K562 (cell line): ENCODE results near the gene CERS6. TPM values are rescaled to one million over a fixed set of nuclear protein-coding genes. Genes with fewer than 3 reads are reported as not detected.
A peak's percentile ranks its signal among the peaks of the same experiment; 100 is the strongest.

ENCODE experiments used
- ATAC-seq: fragments of 200-7000 bp; cut with Tn5 transposase; 3 replicates; pipeline ENCODE4 v1.9.1; 2020; ENCODE audit warnings: moderate library complexity
- BruUV-seq: library from RNA; stranded (reverse); fragments of 400-500 nt; replicated peaks from 2 replicates; lab custom pipeline; 2021; lab: Mats Ljungman, UMichigan
- CTCF ChIA-PET: fragments of 300-600 bp; formaldehyde crosslinking; extraction: SDS; loops from one replicate; lab custom pipeline; 2021; ENCODE audit warnings: low intra/inter-chr PET ratio; lab: Yijun Ruan, JAX
- POLR2A ChIA-PET: fragments of 300-600, 350-650 bp; sonication (Branson Sonifier 250); formaldehyde crosslinking; extraction: SDS; loops from one replicate; lab custom pipeline; 2021; ENCODE audit warnings: antibody characterized with exemption, inconsistent platforms; lab: Yijun Ruan, JAX
- DNase-seq, 4 experiments: peaks; one replicate each; pipeline versions ENCODE4 v3.0.0 to v3.0.0-alpha.2; 2011 to 2018; ENCODE audit warnings: low spot score in 3 of 4, mixed read lengths in 3 of 4; ENCODE audit errors: extremely low read depth in 1 of 4
- FAIRE-seq: peaks from 2 replicates; lab custom pipeline; 2011; peaks lifted over from hg19 to GRCh38; lab: Jason Lieb, UNC
- H2AFZ ChIP-seq: 2 replicates; pipeline ENCODE4 v1.6.0; 2011; ENCODE audit warnings: low read depth, low read length, control low read depth, inconsistent platforms
- H3K27ac ChIP-seq: fragments of 200-600 bp; 3 replicates; pipeline ENCODE4 v1.8.0; 2011; ENCODE audit warnings: low read depth, mild to moderate bottlenecking, control low read depth, inconsistent platforms, low read length, moderate library complexity, mixed read lengths; ENCODE audit errors: extremely low read depth
- H3K27me3 ChIP-seq, 2 experiments: fragments of 300-600 bp in 1 of 2; 2 replicates in 1 of 2; 3 replicates in 1 of 2; pipeline versions ENCODE4 v1.6.0 to v1.8.0; 2011; ENCODE audit warnings: inconsistent platforms in 2 of 2, low read length in 2 of 2, mild to moderate bottlenecking in 1 of 2, mixed read lengths in 1 of 2, moderate library complexity in 1 of 2; ENCODE audit not compliant: control insufficient read depth in 2 of 2, insufficient read depth in 2 of 2
- H3K36me3 ChIP-seq: fragments of 300-600 bp; 3 replicates; pipeline ENCODE4 v1.8.0; 2011; ENCODE audit warnings: mild to moderate bottlenecking, low read length, inconsistent platforms; ENCODE audit not compliant: control insufficient read depth, insufficient read depth
- H3K4me1 ChIP-seq, 2 experiments: fragments of 200-600 bp in 1 of 2; replicated peaks in 1 of 2; 2 replicates in 1 of 2; 3 replicates in 1 of 2; pipeline versions ENCODE4 v1.5.1 to v1.8.0; 2011; ENCODE audit warnings: inconsistent platforms in 2 of 2, low read length in 2 of 2, mild to moderate bottlenecking in 1 of 2, mixed read lengths in 1 of 2, moderate library complexity in 1 of 2; ENCODE audit not compliant: control insufficient read depth in 2 of 2, insufficient read depth in 2 of 2
- H3K4me2 ChIP-seq: 2 replicates; pipeline ENCODE4 v1.6.1; 2011; ENCODE audit warnings: low read length, control low read depth, inconsistent platforms, mixed read lengths; ENCODE audit not compliant: insufficient read depth
- H3K4me3 ChIP-seq: fragments of 200-600 bp; sonication (generic), shearing (Covaris generic); 2 replicates; pipeline ENCODE4 v1.5.1; 2016; ENCODE audit warnings: control low read depth, inconsistent platforms
- H3K79me2 ChIP-seq: fragments of 200-600 bp; 3 replicates; pipeline ENCODE4 v1.8.0; 2011; ENCODE audit warnings: low read length, inconsistent platforms; ENCODE audit not compliant: control insufficient read depth, insufficient read depth
- H3K9ac ChIP-seq, 2 experiments: 2 replicates each; pipeline versions ENCODE4 v1.6.0 to v1.6.1; 2011; ENCODE audit warnings: low read depth in 2 of 2, low read length in 2 of 2, control low read depth in 1 of 2, inconsistent platforms in 1 of 2, mild to moderate bottlenecking in 1 of 2, mixed read lengths in 1 of 2; ENCODE audit not compliant: insufficient read depth in 1 of 2
- H3K9me1 ChIP-seq: one replicate; pipeline ENCODE4 v1.6.0; 2011; ENCODE audit warnings: inconsistent platforms, mild to moderate bottlenecking, low read length, moderate library complexity; ENCODE audit not compliant: control insufficient read depth, insufficient read depth
- H3K9me3 ChIP-seq: replicated peaks from 2 replicates; pipeline ENCODE4 v1.5.1; 2011; ENCODE audit warnings: low read depth, low read length, inconsistent platforms; ENCODE audit not compliant: control insufficient read depth, insufficient read depth
- H4K20me1 ChIP-seq: replicated peaks from 2 replicates; pipeline ENCODE4 v1.6.1; 2011; ENCODE audit warnings: low read length, inconsistent platforms, mixed read lengths; ENCODE audit not compliant: control insufficient read depth, insufficient read depth
- CHCHD3 ChIP-seq: fragments of 250-450 bp; sonication (Bioruptor Pico); IDR thresholded peaks from 2 replicates; pipeline ENCODE4 v2.1.2; 2022; ENCODE audit warnings: mild to moderate bottlenecking
- FOXM1 ChIP-seq, 2 experiments: fragments of 450-650 bp in 1 of 2; sonication (generic) in 1 of 2; formaldehyde crosslinking in 1 of 2; IDR thresholded peaks; 2 replicates each; pipeline versions ENCODE4 v1.6.1 to v1.9.0; 2017 to 2022; ENCODE audit warnings: low read depth in 2 of 2, mild to moderate bottlenecking in 2 of 2, missing genetic modification reagents in 1 of 2, moderate library complexity in 1 of 2
- JUN ChIP-seq, 2 experiments: sonication (generic) in 1 of 2; formaldehyde crosslinking in 1 of 2; IDR thresholded peaks; 2 replicates each; pipeline versions ENCODE4 v1.6.1 to v1.8.0; 2012 to 2022; ENCODE audit warnings: borderline replicate concordance in 2 of 2, mild to moderate bottlenecking in 2 of 2, improper control_type of control experiment in 1 of 2, low read depth in 1 of 2, low read length in 1 of 2, missing genetic modification reagents in 1 of 2
- JUND ChIP-seq, 2 experiments: IDR thresholded peaks; 2 replicates in 1 of 2; 3 replicates in 1 of 2; pipeline ENCODE4 v1.6.1; 2011; ENCODE audit warnings: borderline replicate concordance in 2 of 2, low read depth in 2 of 2, low read length in 2 of 2, improper control_type of control experiment in 1 of 2, missing biosample characterization in 1 of 2, missing genetic modification characterization in 1 of 2, missing genetic modification reagents in 1 of 2
- MAFG ChIP-seq: fragments of 450-650 bp; conservative IDR thresholded peaks from 2 replicates; pipeline ENCODE4 v1.6.1; 2016; ENCODE audit warnings: missing genetic modification characterization, missing compliant biosample characterization
- NFE2 ChIP-seq: IDR thresholded peaks from 2 replicates; pipeline ENCODE4 v1.6.1; 2014; ENCODE audit warnings: antibody characterized with exemption, low read depth
- TCF3 ChIP-seq: sonication (generic); formaldehyde crosslinking; IDR thresholded peaks from 2 replicates; pipeline ENCODE4 v1.4.0; 2020; ENCODE audit warnings: mild to moderate bottlenecking, missing genetic modification reagents
- ZFX ChIP-seq: sonication (generic); formaldehyde crosslinking; IDR thresholded peaks from 2 replicates; pipeline ENCODE4 v1.8.0; 2022; ENCODE audit warnings: mild to moderate bottlenecking, missing genetic modification reagents, moderate library complexity
- ZNF778 ChIP-seq: fragments of 450-650 bp; formaldehyde crosslinking; IDR thresholded peaks from 2 replicates; pipeline ENCODE4 v1.4.0; 2020; ENCODE audit warnings: mild to moderate bottlenecking, moderate library complexity
- WGBS: fragments of 100-300 bp; shearing (Covaris generic); methylation state at CpG from one replicate; pipeline ENCODE4 v1.1.6; 2016; ENCODE audit warnings: low coverage, mixed read lengths; ENCODE audit not compliant: insufficient coverage; ENCODE audit errors: missing lambda C conversion rate; 5-methylcytosine and 5-hydroxymethylcytosine counted together
- in situ Hi-C: fragments of 300-500 bp; cut with MboI; formaldehyde crosslinking; loops from 4 replicates; pipeline ENCODE4 v1.15.0; 2018; ENCODE audit warnings: inconsistent platforms, mixed read lengths
- intact Hi-C: fragments of 100-400 bp; cut with micrococcal nuclease; formaldehyde crosslinking; loops from 2 replicates; pipeline ENCODE4 v1.14.2; 2022
- polyA plus RNA-seq, 8 experiments: library from polyadenylated mRNA; depleted of rRNA in 4 of 8; stranded (reverse) in 5 of 8; unstranded in 3 of 8; fragments of >200 nt; fragmentation: Nextera tagmentation in 2 of 8; fragmentation: Illumina TruSeq in 1 of 8; extraction: Ambion mirVana in 2 of 8; extraction: Trizol in 1 of 8; gene quantifications; 2 replicates each; pipeline versions ENCODE4 v1.2.1 to v1.2.3, GENCODE V29; 2011 to 2014; ENCODE audit warnings: inconsistent platforms in 1 of 8, missing spikeins in 1 of 8
- total RNA-seq, 7 experiments: library from RNA; depleted of rRNA in 6 of 7; stranded (reverse); fragments of >200 nt in 6 of 7; fragmentation: Illumina TruSeq in 2 of 7; extraction: Trizol in 2 of 7; gene quantifications; 2 replicates each; pipeline versions ENCODE4 v1.2.1 to v1.2.3, GENCODE V29; 2011 to 2021; ENCODE audit warnings: low replicate concordance in 1 of 7
- TF ChIP-seq, protein P1 (sequence below): fragments of 250-450 bp; sonication (Bioruptor Pico); IDR thresholded peaks from 2 replicates; pipeline ENCODE4 v1.8.0; 2022; ENCODE audit warnings: moderate library complexity, mild to moderate bottlenecking, inconsistent platforms

CERS6 gene
- total and polyA plus RNA-seq, 9 of the 15 experiments (the other 6 are each of a cell fraction or from before 2014, with no cell fraction given): 1.6 to 13.6 (median 11.4) TPM

DNA sequence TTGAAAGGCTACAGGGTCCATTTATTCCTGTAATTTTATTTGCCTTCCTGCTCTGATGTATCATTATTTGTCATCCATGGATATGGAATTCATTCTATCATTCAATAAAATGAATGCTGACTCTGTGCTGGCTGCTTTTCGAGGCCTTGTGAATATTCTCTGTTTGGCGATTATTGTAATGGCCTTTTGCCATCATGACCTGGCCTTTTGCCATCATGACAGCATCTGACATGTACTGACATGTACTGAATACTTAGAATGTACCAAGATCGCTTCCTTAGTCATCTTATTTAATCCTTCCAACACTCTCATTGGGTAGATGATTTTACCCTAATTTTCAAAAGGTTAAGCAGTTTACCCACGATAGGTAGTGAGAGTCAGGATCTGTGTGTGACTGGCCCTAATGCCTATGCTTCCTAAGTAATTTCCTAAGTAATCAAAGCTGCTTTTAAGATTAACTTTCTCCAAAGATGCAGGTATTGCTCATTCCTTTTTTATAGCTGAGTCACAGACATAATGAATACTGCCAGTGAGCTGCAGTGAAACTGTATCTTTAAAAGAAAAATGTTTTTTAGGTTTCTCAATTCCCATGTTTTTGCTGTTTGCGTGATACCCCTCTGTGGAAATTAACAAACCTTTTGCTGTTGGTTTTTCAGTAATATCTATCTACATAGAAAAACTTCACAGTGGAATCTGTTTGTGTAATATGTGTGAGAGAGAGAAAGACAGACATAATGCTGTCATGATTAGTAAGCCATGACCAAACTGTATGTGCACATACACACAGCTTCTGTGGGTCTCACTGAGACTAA is 127.8 kb downstream of the CERS6 start:
- H3K27ac ChIP-seq: no peak overlapping the region
- WGBS: 39% methylated on average over 5 of the region's 5 CpGs

DNA sequence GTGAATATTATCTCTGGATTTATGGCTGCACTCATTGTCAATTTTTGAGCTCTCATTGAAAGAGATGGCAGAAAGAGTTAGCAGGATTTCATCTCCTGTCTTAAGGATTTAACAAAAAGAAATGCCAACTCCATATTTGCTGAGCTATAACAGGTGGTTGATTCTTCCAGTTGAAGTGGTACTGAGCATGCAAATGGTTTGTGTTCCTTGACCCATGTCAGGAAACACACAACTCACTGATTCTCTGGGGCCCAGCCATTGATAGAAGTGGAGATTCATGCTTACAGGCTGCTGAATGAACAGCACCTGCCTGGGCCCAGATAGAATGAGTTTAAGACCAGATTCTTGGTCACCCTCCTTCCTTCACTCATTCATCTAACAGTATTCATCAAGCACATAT is 128.8 kb downstream of the CERS6 start:
- in situ Hi-C loops (no loop called here), intact Hi-C loops (no loop called here)
- no peak for DNase-seq
- H3K27me3 ChIP-seq: no peaks in the 10 kb centered on the region
- H3K9ac ChIP-seq: no peak overlapping the region
- H3K9me3 ChIP-seq: no peaks in the 10 kb centered on the region
- H4K20me1 ChIP-seq: no peaks in the 10 kb centered on the region
- no peak overlapping the region for H3K4me3 ChIP-seq
- H3K36me3 ChIP-seq: no peaks in the 10 kb centered on the region
- FAIRE-seq: no peak
- H3K27ac ChIP-seq: no peak overlapping the region
- no peak overlapping the region for H2AFZ ChIP-seq
- CTCF ChIA-PET: no interaction called here
- no peak for TF ChIP-seq CHCHD3 (CRISPR knock-in tag)
- TF ChIP-seq, protein P1, sequence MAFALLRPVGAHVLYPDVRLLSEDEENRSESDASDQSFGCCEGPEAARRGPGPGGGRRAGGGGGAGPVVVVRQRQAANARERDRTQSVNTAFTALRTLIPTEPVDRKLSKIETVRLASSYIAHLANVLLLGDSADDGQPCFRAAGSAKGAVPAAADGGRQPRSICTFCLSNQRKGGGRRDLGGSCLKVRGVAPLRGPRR: no peak
- no peak for TF ChIP-seq ZNF778 (CRISPR knock-in tag)
- TF ChIP-seq JUND (IDR thresholded peaks at IDR 0.05; ENCODE audit: borderline replicate concordance, low read depth, low read length): no peak
- no peak for TF ChIP-seq JUND (tag; IDR thresholded peaks at IDR 0.05; ENCODE audit: borderline replicate concordance, low read depth, low read length)
- TF ChIP-seq ZFX (CRISPR knock-in tag): no peak
- TF ChIP-seq JUN (IDR thresholded peaks at IDR 0.05; ENCODE audit: borderline replicate concordance, low read depth, low read length): no peak
- TF ChIP-seq JUN (CRISPR knock-in tag; IDR thresholded peaks at IDR 0.05; ENCODE audit: borderline replicate concordance): no peak
- TF ChIP-seq FOXM1 (IDR thresholded peaks at IDR 0.05; ENCODE audit: low read depth): no peak
- no peak for TF ChIP-seq FOXM1 (CRISPR knock-in tag; IDR thresholded peaks at IDR 0.05; ENCODE audit: low read depth)
- BruUV-seq: no TSS peak
- H3K79me2 ChIP-seq: no peaks in the 10 kb centered on the region
- peaks cover 0 to 4% of the 10 kb centered on the region in 2 experiments; a peak in 2 of 5 replicates for H3K4me1 ChIP-seq
- H3K4me2 ChIP-seq: no peak overlapping the region
- no peak for ATAC-seq
- POLR2A ChIA-PET: interaction anchor here (1.0 to 1.5 kb wide), 3 partner anchors 8 to 19 kb away, joined by 3 to 5 read pairs (median 4); no protein-coding TSS in a partner anchor
- H3K9me1 ChIP-seq: no peaks in the 10 kb centered on the region

More for the DNA sequence above, 127.8 kb downstream of the CERS6 start:
- Histone ChIP-seq H4K20me1 (no peaks in the 10 kb centered on the region), H3K9ac (no peak overlapping the region), H3K4me2 (no peak overlapping the region), H3K9me1 (no peaks in the 10 kb centered on the region), H3K27me3 (no peaks in the 10 kb centered on the region), H3K36me3 (no peaks in the 10 kb centered on the region), H3K9me3 (no peaks in the 10 kb centered on the region), H3K4me1 (no peaks in the 10 kb centered on the region), H3K79me2 (no peaks in the 10 kb centered on the region), H3K4me3 (no peak overlapping the region), H2AFZ (no peak overlapping the region)
- in situ Hi-C loops: no loop called here
- intact Hi-C loops: no loop called here
- CTCF ChIA-PET: no interaction called here
- DNase-seq: no peak
- FAIRE-seq: no peak
- BruUV-seq: no TSS peak
- POLR2A ChIA-PET: interaction anchor here (0.7 to 1.5 kb wide), 4 partner anchors 9 to 54 kb away, joined by 3 to 5 read pairs (median 4); no protein-coding TSS in a partner anchor
- ATAC-seq: no peak
- TF ChIP-seq TCF3 (no peak), MAFG (tag) (0 out of 2 replicates have a peak, but pooled peaks have one; percentile 36), NFE2 (peak; percentile 34; the same call in 1 of the 2 replicates)
